H54 (cell line): ENCODE data around the gene PRR36.
"Not testable (repeated sequence)": the region's sequence is repeated elsewhere in the genome, so short reads cannot be mapped to it uniquely, and the experiment has no call there.

Experiments used
- DNase-seq: peaks from one replicate; pipeline ENCODE4 v3.0.0; 2011; ENCODE audit warnings: low spot score, mixed read lengths; ENCODE audit not compliant: insufficient read length
- FAIRE-seq: peaks from 3 replicates; lab custom pipeline; 2011; peaks lifted over from hg19 to GRCh38; lab: Jason Lieb, UNC
- POLR2A ChIP-seq: IDR thresholded peaks from 2 replicates; pipeline ENCODE4 v1.6.1; 2011; ENCODE audit warnings: low read depth, mild to moderate bottlenecking, low read length

Gene PRR36

GRCh38 chr19:7899751-7900378 lies 25.7 kb upstream of the PRR36 start:
- DNase-seq (no peak), FAIRE-seq (no peak)
- no peak for TF ChIP-seq POLR2A

- FAIRE-seq, result no peak
- DNase-seq, result no peak
- TF ChIP-seq POLR2A, result no peak
These were observed 24.8 kb upstream of the PRR36 start for GRCh38 chr19:7898967-7899366.

GRCh38 chr19:7897292-7897691 lies 23.1 kb upstream of the PRR36 start:
- no peak for FAIRE-seq
- DNase-seq, result no peak
- no peak for TF ChIP-seq POLR2A

- no peak for FAIRE-seq
- no peak for TF ChIP-seq POLR2A
These were observed 21.4 kb upstream of the PRR36 start for GRCh38 chr19:7895565-7895964.

GRCh38 chr19:7894612-7895309 lies 20.6 kb upstream of the PRR36 start:
- no peak for TF ChIP-seq POLR2A
- no peak for FAIRE-seq

More at GRCh38 chr19:7895565-7895964, 21.4 kb upstream of the PRR36 start:
- no peak for DNase-seq

GRCh38 chr19:7893362-7894101 lies 19.3 kb upstream of the PRR36 start:
- DNase-seq, FAIRE-seq: not testable (repeated sequence)

More at GRCh38 chr19:7894612-7895309, 20.6 kb upstream of the PRR36 start:
- no peak for DNase-seq

- no peak for FAIRE-seq
- no peak for DNase-seq
- no peak for TF ChIP-seq POLR2A
These were observed 14.6 kb upstream of the PRR36 start for GRCh38 chr19:7888826-7889217.

GRCh38 chr19:7888145-7888825 lies 14.1 kb upstream of the PRR36 start, which contains the start of gene LRRC8E:
Gene LRRC8E (plus strand): TSS chr19:7888510. CDS start chr19:7895604, 7,094 bp downstream.
- no peak for FAIRE-seq
- peak; percentile 87 for TF ChIP-seq POLR2A
- peak; percentile 74 for DNase-seq

- DNase-seq (no peak), FAIRE-seq (no peak)
- TF ChIP-seq POLR2A, result no peak
These were observed 13.4 kb upstream of the PRR36 start for GRCh38 chr19:7887408-7888144.

- no peak for TF ChIP-seq POLR2A
- no peak for FAIRE-seq
- DNase-seq, result no peak
These were observed 11.6 kb upstream of the PRR36 start for GRCh38 chr19:7885818-7886217.

GRCh38 chr19:7883796-7884570 lies 9.8 kb upstream of the PRR36 start:
- TF ChIP-seq POLR2A, result no peak
- FAIRE-seq (no peak), DNase-seq (no peak)

GRCh38 chr19:7883105-7883504 lies 8.9 kb upstream of the PRR36 start:
- DNase-seq (no peak), FAIRE-seq (no peak)
- no peak for TF ChIP-seq POLR2A

- no peak for DNase-seq
- FAIRE-seq, result no peak
- TF ChIP-seq POLR2A, result no peak
These were observed 7.7 kb upstream of the PRR36 start for GRCh38 chr19:7881910-7882309.
